K562 (cell line): ENCODE measurements around the gene COL5A3. TPM values are rescaled to one million over a fixed set of nuclear protein-coding genes. Genes with fewer than 3 reads are reported as not detected.
A peak's percentile ranks its signal among the peaks of the same experiment; 100 is the strongest.

Experiments used
- BRD9 ChIP-seq: fragments of 450-650 bp; IDR thresholded peaks from 2 replicates; pipeline ENCODE4 v1.6.1; 2018; ENCODE audit warnings: low read depth; ENCODE audit not compliant: partially characterized antibody
- C11orf30 ChIP-seq: fragments of 450-650 bp; IDR thresholded peaks from 2 replicates; pipeline ENCODE4 v1.6.1; 2016; ENCODE audit warnings: low read depth, mild to moderate bottlenecking
- CHD1 ChIP-seq: fragments of 200-600 bp; sonication (generic); IDR thresholded peaks from one replicate; pipeline ENCODE4 v1.6.1; 2012; ENCODE audit warnings: mild to moderate bottlenecking, moderate library complexity, low read length, inconsistent platforms
- CHD4 ChIP-seq: fragments of 200-600 bp; sonication (generic); IDR thresholded peaks from 3 replicates; pipeline ENCODE4 v1.6.1; 2012; ENCODE audit warnings: low read depth, mild to moderate bottlenecking, mixed read lengths, low read length, inconsistent platforms; ENCODE audit not compliant: insufficient read depth, insufficient replicate concordance, poor library complexity, severe bottlenecking
- EGR1 ChIP-seq: fragments of 450-650 bp; conservative IDR thresholded peaks from 2 replicates; pipeline ENCODE4 v1.6.1; 2017; ENCODE audit warnings: mild to moderate bottlenecking
- KAT2B ChIP-seq: IDR thresholded peaks from one replicate; pipeline ENCODE4 v1.6.1; 2012; ENCODE audit warnings: low read depth, mild to moderate bottlenecking, control low read depth, inconsistent platforms, low read length, moderate library complexity
- MAFF ChIP-seq: IDR thresholded peaks from 2 replicates; pipeline ENCODE4 v1.6.1; 2012; ENCODE audit warnings: low read length, improper control_type of control experiment
- MAFG ChIP-seq: fragments of 450-650 bp; conservative IDR thresholded peaks from 2 replicates; pipeline ENCODE4 v1.6.1; 2016; ENCODE audit warnings: missing genetic modification characterization, missing compliant biosample characterization
- MYC ChIP-seq, 2 experiments: fragments of 250-450 bp in 1 of 2; sonication (Bioruptor Pico) in 1 of 2; IDR thresholded peaks; 2 replicates each; pipeline versions ENCODE4 v1.5.1 to v1.6.1; 2012 to 2021; ENCODE audit warnings: low read depth in 2 of 2, borderline replicate concordance in 1 of 2, improper control_type of control experiment in 1 of 2, low read length in 1 of 2, mild to moderate bottlenecking in 1 of 2, moderate library complexity in 1 of 2
- NFIC ChIP-seq: fragments of 450-650 bp; IDR thresholded peaks from 2 replicates; pipeline ENCODE4 v1.6.1; 2017; ENCODE audit warnings: mild to moderate bottlenecking, inconsistent platforms
- PBX2 ChIP-seq, 2 experiments: IDR thresholded peaks in 1 of 2; conservative IDR thresholded peaks in 1 of 2; 2 replicates each; pipeline ENCODE4 v1.6.1; 2016; ENCODE audit warnings: low read depth in 2 of 2, mild to moderate bottlenecking in 1 of 2, missing compliant biosample characterization in 1 of 2, missing genetic modification characterization in 1 of 2, moderate library complexity in 1 of 2
- POLR2H ChIP-seq: IDR thresholded peaks from 2 replicates; pipeline ENCODE4 v1.6.1; 2016; ENCODE audit warnings: missing genetic modification characterization, low read depth, mild to moderate bottlenecking, control low read depth, missing compliant biosample characterization, moderate library complexity
- PTRF ChIP-seq: fragments of 450-650 bp; IDR thresholded peaks from 2 replicates; pipeline ENCODE4 v1.6.1; 2016; ENCODE audit warnings: mild to moderate bottlenecking, missing genetic modification characterization, missing compliant biosample characterization
- RFX5 ChIP-seq: IDR thresholded peaks from 2 replicates; pipeline ENCODE4 v1.6.1; 2011; ENCODE audit warnings: low read depth, mild to moderate bottlenecking, improper control_type of control experiment, low read length
- STAG1 ChIP-seq: sonication (generic); formaldehyde crosslinking; IDR thresholded peaks from 2 replicates; pipeline ENCODE4 v1.5.0; 2020; ENCODE audit warnings: missing genetic modification reagents, borderline replicate concordance
- TAF1 ChIP-seq: IDR thresholded peaks from 2 replicates; pipeline ENCODE4 v1.6.1; 2011; ENCODE audit warnings: mild to moderate bottlenecking, low read length, moderate library complexity; ENCODE audit not compliant: insufficient read depth, control insufficient read depth, severe bottlenecking; ENCODE audit errors: extremely low read depth
- ZBTB33 ChIP-seq: sonication (generic); formaldehyde crosslinking; IDR thresholded peaks from 2 replicates; pipeline ENCODE4 v1.8.1; 2023; ENCODE audit warnings: mild to moderate bottlenecking, missing genetic modification reagents
- ZKSCAN3 ChIP-seq: fragments of 250-450 bp; sonication (Bioruptor Pico); IDR thresholded peaks from 2 replicates; pipeline ENCODE4 v1.4.0; 2020
- ZNF398 ChIP-seq: fragments of 250-450 bp; sonication (Bioruptor Pico); IDR thresholded peaks from 2 replicates; pipeline ENCODE4 v1.8.0; 2021; ENCODE audit warnings: moderate library complexity, mild to moderate bottlenecking, inconsistent platforms
- ZNF584 ChIP-seq: fragments of 200-800 bp; sonication (Bioruptor generic); IDR thresholded peaks from 2 replicates; pipeline ENCODE4 v1.6.1; 2016; ENCODE audit warnings: low read depth, mild to moderate bottlenecking, missing genetic modification characterization, missing compliant biosample characterization
- polyA plus RNA-seq, 8 experiments: library from polyadenylated mRNA; depleted of rRNA in 4 of 8; stranded (reverse) in 5 of 8; unstranded in 3 of 8; fragments of >200 nt; fragmentation: Nextera tagmentation in 2 of 8; fragmentation: Illumina TruSeq in 1 of 8; extraction: Ambion mirVana in 2 of 8; extraction: Trizol in 1 of 8; gene quantifications; 2 replicates each; pipeline versions ENCODE4 v1.2.1 to v1.2.3, GENCODE V29; 2011 to 2014; ENCODE audit warnings: inconsistent platforms in 1 of 8, missing spikeins in 1 of 8
- total RNA-seq, 7 experiments: library from RNA; depleted of rRNA in 6 of 7; stranded (reverse); fragments of >200 nt in 6 of 7; fragmentation: Illumina TruSeq in 2 of 7; extraction: Trizol in 2 of 7; gene quantifications; 2 replicates each; pipeline versions ENCODE4 v1.2.1 to v1.2.3, GENCODE V29; 2011 to 2021; ENCODE audit warnings: low replicate concordance in 1 of 7

Gene COL5A3
- total and polyA plus RNA-seq, 9 of the 15 experiments (the other 6 are each of a cell fraction or from before 2014, with no cell fraction given) = 0.01 to 0.02 TPM; not detected in 7

GRCh38 chr19:9914315-9915207 is 95.7 kb downstream of the COL5A3 start (continued):
- TF ChIP-seq PBX2 (CRISPR knock-in tag; IDR thresholded peaks at IDR 0.05; ENCODE audit: low read depth) (no peak), PBX2 (tag; conservative IDR thresholded peaks at IDR 0.05; ENCODE audit: low read depth) (no peak), CHD1 (no peak), BRD9 (peak; percentile 16), PTRF (no peak), ZKSCAN3 (CRISPR knock-in tag) (no peak), RFX5 (no peak), TAF1 (peak; percentile 24), STAG1 (CRISPR knock-in tag) (peak; percentile 35; the same call in 1 of the 2 replicates), MAFF (peak; percentile 14; the same call in 1 of the 2 replicates), NFIC (no peak), ZNF398 (no peak), C11orf30 (peak; percentile 93), CHD4 (peak; percentile 64), ZBTB33 (CRISPR knock-in tag) (peak; percentile 32; the same call in 1 of the 2 replicates), MYC (IDR thresholded peaks at IDR 0.05; ENCODE audit: low read depth, low read length) (peak; percentile 74), MYC (CRISPR knock-in tag; IDR thresholded peaks at IDR 0.05; ENCODE audit: borderline replicate concordance, low read depth) (no peak), ZNF584 (CRISPR knock-in tag) (no peak), POLR2H (tag) (no peak), EGR1 (peak; percentile 97), KAT2B (no peak), MAFG (tag) (peak; percentile 90)
